GM12892 (cell line): ENCODE results near the gene HABP4.

ENCODE experiments used
- DNase-seq: peaks from one replicate; pipeline ENCODE4 v3.0.0; 2011; ENCODE audit not compliant: insufficient read length
- FAIRE-seq: peaks from 2 replicates; lab custom pipeline; 2011; peaks lifted over from hg19 to GRCh38; lab: Jason Lieb, UNC
- POLR2A ChIP-seq: IDR thresholded peaks from 2 replicates; pipeline ENCODE4 v1.6.1; 2011; ENCODE audit warnings: low read depth, low read length, control low read depth
- POLR2AphosphoS5 ChIP-seq: IDR thresholded peaks from 2 replicates; pipeline ENCODE4 v1.6.1; 2011; ENCODE audit warnings: low read depth, low read length, control low read depth
- TAF1 ChIP-seq: IDR thresholded peaks from 2 replicates; pipeline ENCODE4 v1.6.1; 2011; ENCODE audit warnings: low read depth, mild to moderate bottlenecking, control low read depth, low read length, borderline replicate concordance

Gene HABP4

GRCh38 chr9:96483733-96484390 is 33.9 kb downstream of the HABP4 start:
- DNase-seq (no peak), FAIRE-seq (no peak)
- TF ChIP-seq TAF1 (no peak), POLR2A (no peak), POLR2AphosphoS5 (no peak)

- peak; percentile 56 for FAIRE-seq
- no peak for TF ChIP-seq POLR2A
- no peak for TF ChIP-seq POLR2AphosphoS5
- no peak for DNase-seq
Measured at GRCh38 chr9:96484521-96484931, 34.6 kb downstream of the HABP4 start.

GRCh38 chr9:96485280-96485679 is 35.3 kb downstream of the HABP4 start:
- DNase-seq (no peak), FAIRE-seq (no peak)
- no peak for TF ChIP-seq POLR2AphosphoS5

GRCh38 chr9:96486386-96487028 is 36.5 kb downstream of the HABP4 start:
- DNase-seq (no peak), FAIRE-seq (no peak)
- TF ChIP-seq POLR2A (no peak), TAF1 (no peak), POLR2AphosphoS5 (no peak)

- FAIRE-seq: no peak
- DNase-seq: no peak
- no peak for TF ChIP-seq POLR2AphosphoS5
- TF ChIP-seq POLR2A: no peak
- no peak for TF ChIP-seq TAF1
Measured at GRCh38 chr9:96487029-96487396, 37.0 kb downstream of the HABP4 start.

- TF ChIP-seq POLR2AphosphoS5 (no peak), TAF1 (no peak), POLR2A (no peak)
- DNase-seq: no peak
- FAIRE-seq: no peak
Measured at GRCh38 chr9:96487949-96488348, 38.0 kb downstream of the HABP4 start.

- DNase-seq (no peak), FAIRE-seq (no peak)
- TF ChIP-seq TAF1: no peak
- no peak for TF ChIP-seq POLR2AphosphoS5
- no peak for TF ChIP-seq POLR2A
Measured at GRCh38 chr9:96489482-96489979, 39.6 kb downstream of the HABP4 start.

GRCh38 chr9:96490534-96491078 is 40.6 kb downstream of the HABP4 start:
- TF ChIP-seq TAF1 (no peak), POLR2AphosphoS5 (no peak), POLR2A (no peak)
- DNase-seq: no peak
- FAIRE-seq: no peak

- FAIRE-seq: no peak
- no peak for DNase-seq
- TF ChIP-seq POLR2A: no peak
- TF ChIP-seq POLR2AphosphoS5: no peak
- no peak for TF ChIP-seq TAF1
Measured at GRCh38 chr9:96491079-96491879, 41.3 kb downstream of the HABP4 start.

- no peak for TF ChIP-seq POLR2AphosphoS5
- no peak for TF ChIP-seq TAF1
- TF ChIP-seq POLR2A: no peak
- no peak for FAIRE-seq
- no peak for DNase-seq
Measured at GRCh38 chr9:96491880-96492525, 42.0 kb downstream of the HABP4 start.

GRCh38 chr9:96492993-96493531 is 43.1 kb downstream of the HABP4 start:
- TF ChIP-seq TAF1: no peak
- TF ChIP-seq POLR2A: no peak
- TF ChIP-seq POLR2AphosphoS5: no peak
- DNase-seq (no peak), FAIRE-seq (no peak)
